Hepatocyte (in vitro differentiated cells): ENCODE data around the gene PAWR. TPM values are rescaled to one million over a fixed set of nuclear protein-coding genes. Genes with fewer than 3 reads are reported as not detected.

Source experiments
- DNase-seq: peaks from one replicate; pipeline ENCODE4 v3.0.0-alpha.2; 2016; ENCODE audit warnings: low spot score
- H2AFZ ChIP-seq: fragments of 200-600 bp; sonication (generic); 2 replicates; pipeline ENCODE4 v1.6.0; 2016; ENCODE audit warnings: antibody characterized with exemption, mild to moderate bottlenecking
- H3K27ac ChIP-seq: fragments of 200-600 bp; sonication (generic); 2 replicates; pipeline ENCODE4 v1.5.1; 2016; ENCODE audit warnings: mild to moderate bottlenecking
- H3K27me3 ChIP-seq: fragments of 200-600 bp; sonication (generic); 2 replicates; pipeline ENCODE4 v1.6.1; 2016
- H3K36me3 ChIP-seq: fragments of 200-600 bp; sonication (generic); replicated peaks from 2 replicates; pipeline ENCODE4 v1.5.1; 2016; ENCODE audit warnings: low read depth; ENCODE audit not compliant: insufficient read depth
- H3K4me1 ChIP-seq: fragments of 200-600 bp; sonication (generic); 2 replicates; pipeline ENCODE4 v1.5.1; 2016; ENCODE audit warnings: mild to moderate bottlenecking, moderate library complexity; ENCODE audit not compliant: insufficient read depth
- H3K4me2 ChIP-seq: fragments of 200-600 bp; sonication (generic); 2 replicates; pipeline ENCODE4 v1.6.0; 2016
- H3K4me3 ChIP-seq: fragments of 200-600 bp; sonication (generic); 2 replicates; pipeline ENCODE4 v1.5.1; 2016; ENCODE audit warnings: mild to moderate bottlenecking
- H3K79me2 ChIP-seq: fragments of 200-600 bp; sonication (generic); 2 replicates; pipeline ENCODE4 v1.6.0; 2017; ENCODE audit warnings: mild to moderate bottlenecking
- H3K9me2 ChIP-seq: fragments of 200-600 bp; sonication (generic); replicated peaks from 2 replicates; pipeline ENCODE4 v1.6.0; 2017; ENCODE audit warnings: mild to moderate bottlenecking; ENCODE audit not compliant: insufficient read depth
- H3K9me3 ChIP-seq: fragments of 200-600 bp; sonication (generic); 2 replicates; pipeline ENCODE4 v1.5.1; 2016; ENCODE audit warnings: low read depth, mild to moderate bottlenecking
- H4K20me1 ChIP-seq: fragments of 200-600 bp; sonication (generic); 2 replicates; pipeline ENCODE4 v1.6.0; 2016; ENCODE audit warnings: mild to moderate bottlenecking; ENCODE audit not compliant: insufficient read depth, poor library complexity, severe bottlenecking
- EZH2 ChIP-seq: fragments of 200-600 bp; sonication (generic); IDR thresholded peaks from 2 replicates; pipeline ENCODE4 v1.6.1; 2016; ENCODE audit warnings: antibody characterized with exemption, mild to moderate bottlenecking, borderline replicate concordance
- EZH2phosphoT487 ChIP-seq: fragments of 200-600 bp; sonication (generic); IDR thresholded peaks from one replicate; pipeline ENCODE4 v1.6.1; 2018; ENCODE audit warnings: antibody characterized with exemption, mild to moderate bottlenecking, low read depth, moderate library complexity; ENCODE audit not compliant: unreplicated experiment, severe bottlenecking
- WGBS: methylation state at CpG from one replicate; pipeline ENCODE4 v1.1.6; 2016; ENCODE audit warnings: low lambda C conversion rate; ENCODE audit errors: missing lambda C conversion rate; 5-methylcytosine and 5-hydroxymethylcytosine counted together
- polyA plus RNA-seq: library from polyadenylated mRNA; unstranded; fragments of >200 nt; fragmentation: Nextera tagmentation; extraction: Ambion mirVana; gene quantifications from 2 replicates; pipeline ENCODE4 v1.2.1, GENCODE V29; 2016
- total RNA-seq: library from RNA; depleted of rRNA; stranded (reverse); fragments of >200 nt; gene quantifications from 2 replicates; pipeline ENCODE4 v1.2.3, GENCODE V29; 2014
- TF ChIP-seq, protein P1 (sequence below): fragments of 200-600 bp; sonication (generic); IDR thresholded peaks from 2 replicates; pipeline ENCODE4 v1.5.1; 2016; ENCODE audit warnings: antibody characterized with exemption, mild to moderate bottlenecking; ENCODE audit not compliant: poor library complexity

Gene PAWR
- total and polyA plus RNA-seq, 2 experiments from 2014 or later, result 40.5 to 54.9 TPM

DNA sequence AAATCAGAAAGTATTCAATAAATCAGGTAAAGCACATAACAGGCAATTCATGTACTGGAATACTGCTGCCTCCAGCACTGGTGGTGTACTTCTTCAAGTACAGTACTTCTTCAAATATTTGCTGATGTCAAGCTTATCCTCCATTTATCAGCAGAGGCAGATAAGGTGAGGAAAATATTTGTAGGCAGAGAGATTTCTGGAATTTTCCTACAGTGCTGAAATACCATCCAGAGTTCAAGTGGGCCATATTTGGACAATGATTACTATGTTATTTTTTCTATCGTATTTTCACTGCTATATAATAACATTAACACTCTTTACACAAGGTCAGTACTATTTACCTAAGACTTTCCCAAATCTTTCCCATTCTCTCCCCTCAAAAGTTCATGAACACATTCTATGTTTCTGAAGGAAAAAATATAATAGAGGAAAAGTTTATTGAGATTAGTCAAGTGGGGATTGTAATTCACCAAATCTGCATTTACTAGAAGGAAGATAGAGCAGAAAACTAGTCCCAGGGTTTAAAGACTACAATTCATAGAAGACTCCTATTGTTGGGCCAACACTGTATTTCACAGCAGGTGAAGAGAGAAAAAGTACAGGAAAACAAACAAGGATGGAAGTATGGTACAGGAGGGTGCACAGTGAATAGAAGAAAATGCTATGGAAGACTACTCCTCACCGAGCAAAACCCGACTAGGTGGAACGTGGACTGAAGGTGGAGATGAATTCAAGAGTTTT, 141.1 kb downstream of the PAWR start:
- no peak overlapping the region for H3K4me3 ChIP-seq
- H3K27ac ChIP-seq, result peak overlapping the region; percentile 93
- DNase-seq, result peak; percentile 54
- H2AFZ ChIP-seq, result no peak overlapping the region
- TF ChIP-seq EZH2, result no peak
- TF ChIP-seq, protein P1, sequence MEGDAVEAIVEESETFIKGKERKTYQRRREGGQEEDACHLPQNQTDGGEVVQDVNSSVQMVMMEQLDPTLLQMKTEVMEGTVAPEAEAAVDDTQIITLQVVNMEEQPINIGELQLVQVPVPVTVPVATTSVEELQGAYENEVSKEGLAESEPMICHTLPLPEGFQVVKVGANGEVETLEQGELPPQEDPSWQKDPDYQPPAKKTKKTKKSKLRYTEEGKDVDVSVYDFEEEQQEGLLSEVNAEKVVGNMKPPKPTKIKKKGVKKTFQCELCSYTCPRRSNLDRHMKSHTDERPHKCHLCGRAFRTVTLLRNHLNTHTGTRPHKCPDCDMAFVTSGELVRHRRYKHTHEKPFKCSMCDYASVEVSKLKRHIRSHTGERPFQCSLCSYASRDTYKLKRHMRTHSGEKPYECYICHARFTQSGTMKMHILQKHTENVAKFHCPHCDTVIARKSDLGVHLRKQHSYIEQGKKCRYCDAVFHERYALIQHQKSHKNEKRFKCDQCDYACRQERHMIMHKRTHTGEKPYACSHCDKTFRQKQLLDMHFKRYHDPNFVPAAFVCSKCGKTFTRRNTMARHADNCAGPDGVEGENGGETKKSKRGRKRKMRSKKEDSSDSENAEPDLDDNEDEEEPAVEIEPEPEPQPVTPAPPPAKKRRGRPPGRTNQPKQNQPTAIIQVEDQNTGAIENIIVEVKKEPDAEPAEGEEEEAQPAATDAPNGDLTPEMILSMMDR, result no peak
- no peak for TF ChIP-seq EZH2phosphoT487
- no peaks in the 10 kb centered on the region for H4K20me1 ChIP-seq
- H3K4me1 ChIP-seq, result peaks cover 29% of the 10 kb centered on the region
- H3K36me3 ChIP-seq, result no peaks in the 10 kb centered on the region
- 73% methylated on average over 4 of the region's 4 CpGs for WGBS
- no peak overlapping the region for H3K4me2 ChIP-seq
- no peaks in the 10 kb centered on the region for H3K9me3 ChIP-seq
- H3K9me2 ChIP-seq, result no peaks in the 10 kb centered on the region
- H3K27me3 ChIP-seq, result no peaks in the 10 kb centered on the region
- H3K79me2 ChIP-seq, result no peaks in the 10 kb centered on the region

DNA sequence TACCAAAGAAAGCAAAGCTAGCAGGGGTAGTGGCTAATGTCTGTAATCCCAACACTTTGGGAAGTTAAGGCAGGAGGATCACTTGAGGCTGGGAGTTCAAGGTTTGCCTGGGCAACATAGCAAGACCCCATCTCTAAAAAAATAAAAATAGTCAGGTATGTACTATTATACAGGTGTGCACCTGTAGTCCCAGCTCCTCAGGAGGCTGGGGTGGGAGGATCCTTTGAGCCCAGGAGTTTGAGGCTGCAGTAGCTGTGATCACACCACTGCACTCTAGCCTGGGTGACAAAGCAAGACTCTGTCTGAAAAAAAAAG, 142.2 kb downstream of the PAWR start:
- H3K27me3 ChIP-seq, result no peaks in the 10 kb centered on the region
- no peaks in the 10 kb centered on the region for H3K79me2 ChIP-seq
- H2AFZ ChIP-seq, result no peak overlapping the region
- H3K27ac ChIP-seq, result peak overlapping the region; percentile 93
- no peaks in the 10 kb centered on the region for H3K9me2 ChIP-seq
- no peak overlapping the region for H3K4me2 ChIP-seq
- H3K4me1 ChIP-seq, result peaks cover 28% of the 10 kb centered on the region
- TF ChIP-seq EZH2 (no peak), EZH2phosphoT487 (no peak)
- TF ChIP-seq, protein P1, result no peak
- no peaks in the 10 kb centered on the region for H3K9me3 ChIP-seq
- no peak overlapping the region for H3K4me3 ChIP-seq
- no peak for DNase-seq
- H4K20me1 ChIP-seq, result no peaks in the 10 kb centered on the region
- no peaks in the 10 kb centered on the region for H3K36me3 ChIP-seq

DNA sequence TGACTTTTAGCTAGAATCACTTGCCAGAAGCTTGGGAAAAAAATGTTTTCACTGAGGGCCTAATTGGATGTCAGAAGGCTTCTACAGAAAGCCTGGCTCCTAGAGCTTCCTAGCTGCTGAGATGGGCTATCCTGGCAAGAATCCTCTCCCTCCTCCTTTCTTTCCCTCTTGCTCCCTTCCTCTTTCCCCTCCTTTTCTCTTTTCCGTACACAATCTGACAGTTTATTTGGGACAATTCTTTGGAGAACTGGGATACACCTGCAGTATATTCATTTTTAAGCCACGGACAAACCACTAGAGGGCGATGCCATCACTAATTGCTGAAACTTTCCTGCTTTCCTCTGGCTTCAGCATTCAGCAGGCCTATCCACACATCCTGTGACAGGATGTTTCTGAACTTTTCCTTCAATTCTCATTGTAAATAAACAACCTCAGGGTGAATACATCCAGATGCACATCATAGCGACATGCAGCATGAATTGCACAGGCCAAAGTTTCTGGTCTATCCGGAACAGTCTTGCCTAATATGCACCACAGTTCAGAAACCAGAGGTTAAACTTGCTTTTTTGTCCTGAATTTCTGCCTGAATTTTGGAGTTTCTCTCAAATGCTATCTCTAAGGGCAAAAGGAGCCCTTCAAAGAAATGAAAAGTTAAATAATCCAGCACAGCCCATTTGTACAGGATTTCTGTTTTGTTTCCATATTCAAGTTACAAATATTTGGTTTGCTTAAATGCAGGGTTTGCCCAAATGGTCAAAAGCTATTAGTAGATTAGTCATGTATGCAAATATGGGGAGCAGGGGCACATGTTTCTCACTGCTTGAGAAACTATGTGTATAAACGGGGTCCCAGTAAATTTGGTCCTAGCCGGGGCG, 142.8 kb downstream of the PAWR start:
- H3K9me2 ChIP-seq, result no peaks in the 10 kb centered on the region
- no peak overlapping the region for H2AFZ ChIP-seq
- H3K9me3 ChIP-seq, result no peaks in the 10 kb centered on the region
- no peak overlapping the region for H3K4me3 ChIP-seq
- peak overlapping the region; percentile 93 for H3K27ac ChIP-seq
- peak; percentile 71 for DNase-seq
- TF ChIP-seq, protein P1, result peak; percentile 72
- no peak for TF ChIP-seq EZH2phosphoT487
- 41% methylated on average over 8 of the region's 8 CpGs for WGBS
- peaks cover 28% of the 10 kb centered on the region for H3K4me1 ChIP-seq
- H3K79me2 ChIP-seq, result no peaks in the 10 kb centered on the region
- no peaks in the 10 kb centered on the region for H3K36me3 ChIP-seq
- peak overlapping the region; percentile 54 for H3K4me2 ChIP-seq
- H4K20me1 ChIP-seq, result no peaks in the 10 kb centered on the region
- no peaks in the 10 kb centered on the region for H3K27me3 ChIP-seq
